HUES64 (cell line): ENCODE data around the gene SRA1.

Experiments used
- H3K27ac ChIP-seq: 2 replicates; pipeline ENCODE4 v1.7.0; 2013; ENCODE audit warnings: low read depth, low read length, inconsistent platforms
- H3K27me3 ChIP-seq: 2 replicates; pipeline ENCODE4 v1.6.1; 2013; ENCODE audit warnings: mild to moderate bottlenecking, low read length; ENCODE audit not compliant: insufficient read depth
- H3K36me3 ChIP-seq: 2 replicates; pipeline ENCODE4 v1.6.1; 2013; ENCODE audit warnings: mild to moderate bottlenecking, low read length; ENCODE audit not compliant: insufficient read depth
- H3K4me1 ChIP-seq: 2 replicates; pipeline ENCODE4 v1.6.1; 2013; ENCODE audit warnings: mild to moderate bottlenecking, low read length, moderate library complexity; ENCODE audit not compliant: insufficient read depth
- H3K4me3 ChIP-seq: 2 replicates; pipeline ENCODE4 v1.5.1; 2013; ENCODE audit warnings: mild to moderate bottlenecking, low read length, moderate library complexity
- H3K9ac ChIP-seq: 2 replicates; pipeline ENCODE4 v1.6.1; 2013; ENCODE audit warnings: mild to moderate bottlenecking, low read depth, low read length
- H3K9me3 ChIP-seq: 2 replicates; pipeline ENCODE4 v1.6.1; 2013; ENCODE audit warnings: low read depth, low read length; ENCODE audit not compliant: insufficient read depth
- WGBS: fragments of 150-250, 120-280 bp; methylation state at CpG from one replicate; pipeline ENCODE4 v1.1.7; 2013; ENCODE audit warnings: missing lambda C conversion rate; 5-methylcytosine and 5-hydroxymethylcytosine counted together

SRA1 gene

GRCh38 chr5:140524003-140524402, 33.3 kb downstream of the SRA1 start:
- Histone ChIP-seq H3K27me3 (no peaks in the 10 kb centered on the region), H3K9ac (no peak overlapping the region), H3K36me3 (peaks cover 75% of the 10 kb centered on the region), H3K4me1 (no peaks in the 10 kb centered on the region), H3K9me3 (no peaks in the 10 kb centered on the region), H3K27ac (no peak overlapping the region), H3K4me3 (no peak overlapping the region)
- WGBS, result 89% methylated on average over 1 of the region's 2 CpGs

- Histone ChIP-seq H3K9ac (no peak overlapping the region), H3K4me3 (no peak overlapping the region), H3K27me3 (no peaks in the 10 kb centered on the region), H3K36me3 (peaks cover 74% of the 10 kb centered on the region), H3K9me3 (no peaks in the 10 kb centered on the region), H3K27ac (no peak overlapping the region), H3K4me1 (no peaks in the 10 kb centered on the region)
- 96% methylated on average over 2 of the region's 2 CpGs for WGBS
These were observed 44.1 kb downstream of the SRA1 start for GRCh38 chr5:140513124-140513523.

- H3K36me3 ChIP-seq, result peaks cover 98% of the 10 kb centered on the region
- no peaks in the 10 kb centered on the region for H3K9me3 ChIP-seq
- H3K9ac ChIP-seq, result no peak overlapping the region
- no peak overlapping the region for H3K27ac ChIP-seq
- 94% methylated on average over 4 of the region's 4 CpGs for WGBS
- H3K4me3 ChIP-seq, result no peak overlapping the region
- no peaks in the 10 kb centered on the region for H3K27me3 ChIP-seq
- no peaks in the 10 kb centered on the region for H3K4me1 ChIP-seq
These were observed 47.4 kb downstream of the SRA1 start for GRCh38 chr5:140509898-140510297.

- no peak overlapping the region for H3K27ac ChIP-seq
- no peak overlapping the region for H3K4me3 ChIP-seq
- H3K36me3 ChIP-seq, result peaks cover 79% of the 10 kb centered on the region
- no peaks in the 10 kb centered on the region for H3K27me3 ChIP-seq
- no peaks in the 10 kb centered on the region for H3K4me1 ChIP-seq
- H3K9ac ChIP-seq, result no peak overlapping the region
- H3K9me3 ChIP-seq, result no peaks in the 10 kb centered on the region
- 100% methylated on average over 1 of the region's 2 CpGs for WGBS
These were observed 54.4 kb downstream of the SRA1 start for GRCh38 chr5:140502834-140503233.
